AG04450 (cell line): Measurements from ENCODE around the gene SUDS3. TPM values are rescaled to one million over a fixed set of nuclear protein-coding genes. Genes with fewer than 3 reads are reported as not detected.

Experiments
- CTCF ChIA-PET: fragments of 300-600, 350-600 bp; formaldehyde crosslinking; extraction: SDS; loops from one replicate; lab custom pipeline; 2022; ENCODE audit warnings: antibody characterized with exemption, inconsistent platforms; lab: Charles Lee
- POLR2A ChIA-PET: fragments of 350-600 bp; formaldehyde crosslinking; extraction: SDS; loops from one replicate; lab custom pipeline; 2021; ENCODE audit warnings: antibody characterized with exemption, inconsistent platforms; lab: Yijun Ruan, JAX
- DNase-seq: peaks from one replicate; pipeline ENCODE4 v3.0.0-alpha.2; 2011; ENCODE audit warnings: low read depth, low spot score
- H3K27ac ChIP-seq: one replicate; pipeline ENCODE4 v1.5.1; 2012; ENCODE audit warnings: low read depth, low read length, control low read depth
- H3K27me3 ChIP-seq: one replicate; pipeline ENCODE4 v1.6.0; 2012; ENCODE audit warnings: low read length; ENCODE audit not compliant: control insufficient read depth, insufficient read depth
- H3K4me3 ChIP-seq: 2 replicates; pipeline ENCODE4 v1.5.1; 2011; ENCODE audit warnings: mild to moderate bottlenecking, low read depth, low read length, control low read depth
- H3K9me3 ChIP-seq: 2 replicates; pipeline ENCODE4 v1.5.1; 2012; ENCODE audit warnings: low read length; ENCODE audit not compliant: control insufficient read depth, insufficient read depth
- polyA plus RNA-seq: library from polyadenylated mRNA; depleted of rRNA; stranded (reverse); fragments of >200 nt; gene quantifications from 2 replicates; pipeline ENCODE4 v1.2.3, GENCODE V29; 2011
- TF ChIP-seq, protein P1 (sequence below): IDR thresholded peaks from 2 replicates; pipeline ENCODE4 v1.5.1; 2011; ENCODE audit warnings: low read depth, low read length, control low read depth, inconsistent platforms

Gene SUDS3
- polyA plus RNA-seq, 1 experiment: 28.9 TPM

- ChIA-PET POLR2A (interaction anchor here (1.3 to 1.7 kb wide), 3 partner anchors 70 to 189 kb away, joined by 3 to 10 read pairs (median 7); no protein-coding TSS in a partner anchor), CTCF (interaction anchor here (0.6 to 4.7 kb wide), 80 partner anchors 7 to 1404 kb away, joined by 3 to 333 read pairs (median 5); no protein-coding TSS in a partner anchor)
- H3K4me3 ChIP-seq: peak overlapping the region; percentile 91
- no peaks in the 10 kb centered on the region for H3K27me3 ChIP-seq
- H3K27ac ChIP-seq: no peak overlapping the region
- H3K9me3 ChIP-seq: no peaks in the 10 kb centered on the region; the same call in 1 of the 2 replicates
- DNase-seq: no peak
- TF ChIP-seq, protein P1, sequence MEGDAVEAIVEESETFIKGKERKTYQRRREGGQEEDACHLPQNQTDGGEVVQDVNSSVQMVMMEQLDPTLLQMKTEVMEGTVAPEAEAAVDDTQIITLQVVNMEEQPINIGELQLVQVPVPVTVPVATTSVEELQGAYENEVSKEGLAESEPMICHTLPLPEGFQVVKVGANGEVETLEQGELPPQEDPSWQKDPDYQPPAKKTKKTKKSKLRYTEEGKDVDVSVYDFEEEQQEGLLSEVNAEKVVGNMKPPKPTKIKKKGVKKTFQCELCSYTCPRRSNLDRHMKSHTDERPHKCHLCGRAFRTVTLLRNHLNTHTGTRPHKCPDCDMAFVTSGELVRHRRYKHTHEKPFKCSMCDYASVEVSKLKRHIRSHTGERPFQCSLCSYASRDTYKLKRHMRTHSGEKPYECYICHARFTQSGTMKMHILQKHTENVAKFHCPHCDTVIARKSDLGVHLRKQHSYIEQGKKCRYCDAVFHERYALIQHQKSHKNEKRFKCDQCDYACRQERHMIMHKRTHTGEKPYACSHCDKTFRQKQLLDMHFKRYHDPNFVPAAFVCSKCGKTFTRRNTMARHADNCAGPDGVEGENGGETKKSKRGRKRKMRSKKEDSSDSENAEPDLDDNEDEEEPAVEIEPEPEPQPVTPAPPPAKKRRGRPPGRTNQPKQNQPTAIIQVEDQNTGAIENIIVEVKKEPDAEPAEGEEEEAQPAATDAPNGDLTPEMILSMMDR: no peak
Measured at GRCh38 chr12:118377021-118377883, 897 bp downstream of the SUDS3 start.

- Histone ChIP-seq H3K4me3 (peak overlapping the region; percentile 91), H3K9me3 (no peaks in the 10 kb centered on the region), H3K27me3 (no peaks in the 10 kb centered on the region), H3K27ac (no peak overlapping the region)
- DNase-seq: no peak
- TF ChIP-seq, protein P1: peak; percentile 89
- CTCF ChIA-PET: interaction anchor here (0.6 to 4.7 kb wide), 69 partner anchors 8 to 1403 kb away, joined by 3 to 333 read pairs (median 4); no protein-coding TSS in a partner anchor
- POLR2A ChIA-PET: no interaction called here
Measured at GRCh38 chr12:118377884-118378470, 1.6 kb downstream of the SUDS3 start.

GRCh38 chr12:118391424-118391823 is 15.1 kb downstream of the SUDS3 start:
- H3K9me3 ChIP-seq: no peaks in the 10 kb centered on the region
- no peaks in the 10 kb centered on the region for H3K27me3 ChIP-seq
- no peak overlapping the region for H3K4me3 ChIP-seq
- ChIA-PET POLR2A (no interaction called here), CTCF (interaction anchor here (1.0 to 6.2 kb wide), 3 partner anchors 14 to 226 kb away, joined by 3 to 65 read pairs (median 40); partner anchors contain the start of gene SUDS3)
- H3K27ac ChIP-seq: no peak overlapping the region
- no peak for DNase-seq
- TF ChIP-seq, protein P1: no peak

- no peak for DNase-seq
Measured at GRCh38 chr12:118391836-118392235, 15.5 kb downstream of the SUDS3 start.

More at GRCh38 chr12:118391836-118392235, 15.5 kb downstream of the SUDS3 start:
- H3K27ac ChIP-seq: no peak overlapping the region
- CTCF ChIA-PET: interaction anchor here (1.0 to 6.2 kb wide), 4 partner anchors 14 to 226 kb away, joined by 3 to 65 read pairs (median 22); partner anchors contain the start of gene SUDS3
- TF ChIP-seq, protein P1: no peak
- H3K27me3 ChIP-seq: no peaks in the 10 kb centered on the region
- H3K4me3 ChIP-seq: no peak overlapping the region
- POLR2A ChIA-PET: no interaction called here
- no peaks in the 10 kb centered on the region for H3K9me3 ChIP-seq
